Fibroblast of lung (primary cell): ENCODE results near the gene EEPD1.

Experiments used
- EZH2 ChIP-seq: IDR thresholded peaks from 2 replicates; pipeline ENCODE4 v1.5.1; 2012; ENCODE audit warnings: low read length, control low read depth, mild to moderate bottlenecking; ENCODE audit errors: missing control alignments
- TF ChIP-seq, protein P1 (sequence below), 2 donors: IDR thresholded peaks in 1 of 2; conservative IDR thresholded peaks in 1 of 2; 1 replicate in 1 of 2; 2 replicates in 1 of 2; pipeline ENCODE4 v1.5.1; 2011 to 2012; ENCODE audit warnings: low read length in 2 of 2, control low read depth in 1 of 2, inconsistent platforms in 1 of 2, low read depth in 1 of 2, mild to moderate bottlenecking in 1 of 2

DNA sequence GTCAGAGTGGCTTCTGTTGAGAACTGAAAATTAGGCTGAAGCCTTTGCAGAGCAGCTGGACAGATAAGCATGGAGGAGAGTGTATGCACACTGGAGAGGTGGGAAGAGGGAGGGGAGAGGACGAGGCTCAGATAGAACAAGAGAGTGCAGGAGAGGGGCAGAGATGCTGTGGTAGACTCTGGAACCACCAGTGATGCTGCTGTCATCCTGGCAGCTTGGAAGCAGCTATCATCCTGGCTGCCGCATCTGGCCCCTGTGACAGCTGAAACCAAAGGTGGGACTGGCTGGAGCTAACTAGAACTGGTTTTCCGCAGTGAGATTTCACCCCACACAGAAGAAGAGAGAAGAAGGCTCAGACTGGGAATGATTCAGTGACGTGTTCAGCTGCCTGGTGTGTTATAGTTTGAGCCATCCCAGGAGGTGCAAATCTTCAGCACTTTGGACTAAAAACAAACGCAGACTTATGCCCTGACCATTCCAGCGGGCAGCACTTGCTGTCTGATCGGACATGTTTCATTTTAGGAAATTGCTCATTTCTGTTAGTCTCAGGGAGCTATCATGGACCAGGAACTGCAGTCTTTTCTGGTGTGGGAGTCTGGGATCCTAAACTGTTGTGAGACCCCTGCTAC, 38.4 kb downstream of the EEPD1 start:
- TF ChIP-seq, protein P1, sequence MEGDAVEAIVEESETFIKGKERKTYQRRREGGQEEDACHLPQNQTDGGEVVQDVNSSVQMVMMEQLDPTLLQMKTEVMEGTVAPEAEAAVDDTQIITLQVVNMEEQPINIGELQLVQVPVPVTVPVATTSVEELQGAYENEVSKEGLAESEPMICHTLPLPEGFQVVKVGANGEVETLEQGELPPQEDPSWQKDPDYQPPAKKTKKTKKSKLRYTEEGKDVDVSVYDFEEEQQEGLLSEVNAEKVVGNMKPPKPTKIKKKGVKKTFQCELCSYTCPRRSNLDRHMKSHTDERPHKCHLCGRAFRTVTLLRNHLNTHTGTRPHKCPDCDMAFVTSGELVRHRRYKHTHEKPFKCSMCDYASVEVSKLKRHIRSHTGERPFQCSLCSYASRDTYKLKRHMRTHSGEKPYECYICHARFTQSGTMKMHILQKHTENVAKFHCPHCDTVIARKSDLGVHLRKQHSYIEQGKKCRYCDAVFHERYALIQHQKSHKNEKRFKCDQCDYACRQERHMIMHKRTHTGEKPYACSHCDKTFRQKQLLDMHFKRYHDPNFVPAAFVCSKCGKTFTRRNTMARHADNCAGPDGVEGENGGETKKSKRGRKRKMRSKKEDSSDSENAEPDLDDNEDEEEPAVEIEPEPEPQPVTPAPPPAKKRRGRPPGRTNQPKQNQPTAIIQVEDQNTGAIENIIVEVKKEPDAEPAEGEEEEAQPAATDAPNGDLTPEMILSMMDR (conservative IDR thresholded peaks at IDR 0.05 in 1 of 2, IDR thresholded peaks at IDR 0.05 in 1 of 2; ENCODE audit: low read depth in 1 of 2, low read length in 2 of 2): no peak
- no peak for TF ChIP-seq EZH2
